ENCODE measurements around the gene RUNDC1.
A peak's percentile ranks its signal among the peaks of the same experiment; 100 is the strongest.
"Not testable (repeated sequence)": the region's sequence is repeated elsewhere in the genome, so short reads cannot be mapped to it uniquely, and the experiment has no call there.

Gene RUNDC1

GRCh38 chr17:42991471-42991870 is 11.1 kb downstream of the RUNDC1 start:
- no peaks in the 10 kb centered on the region for H3K9me3 ChIP-seq (ENCODE audit: insufficient read depth, low read length)
- H3K4me3 ChIP-seq (ENCODE audit: low read length): no peak overlapping the region
- no peaks in the 10 kb centered on the region for H4K20me1 ChIP-seq (ENCODE audit: insufficient read depth, low read length)
- H3K4me2 ChIP-seq (ENCODE audit: low read length): no peak overlapping the region
- no peaks in the 10 kb centered on the region for H3K27me3 ChIP-seq (ENCODE audit: low read depth, low read length)
- H3K27ac ChIP-seq (ENCODE audit: low read length): no peak overlapping the region
- no peak overlapping the region for H3K9ac ChIP-seq (ENCODE audit: low read length)
- peaks cover 60% of the 10 kb centered on the region for H3K36me3 ChIP-seq (replicated peaks; ENCODE audit: low read depth, low read length)
- peaks cover 10% of the 10 kb centered on the region for H3K79me2 ChIP-seq (ENCODE audit: low read length)
- TF ChIP-seq EZH2phosphoT487 (IDR thresholded peaks at IDR 0.05; ENCODE audit: low read depth) (no peak), CTCF (IDR thresholded peaks at IDR 0.05; ENCODE audit: low read depth, low read length) (no peak)
- H3K4me1 ChIP-seq (ENCODE audit: low read length): 0 out of 2 replicates have a peak, but pooled peaks cover 3% of the 10 kb centered on the region
- H2AFZ ChIP-seq (ENCODE audit: low read depth, low read length): no peak overlapping the region

GRCh38 chr17:42992872-42993271 is 12.5 kb downstream of the RUNDC1 start:
- Histone ChIP-seq H3K9me3 (ENCODE audit: insufficient read depth, low read length) (no peaks in the 10 kb centered on the region), H3K36me3 (replicated peaks; ENCODE audit: low read depth, low read length) (peaks cover 52% of the 10 kb centered on the region), H3K4me2 (ENCODE audit: low read length) (no peak overlapping the region), H3K27me3 (ENCODE audit: low read depth, low read length) (no peaks in the 10 kb centered on the region), H3K4me1 (ENCODE audit: low read length) (peaks cover 8% of the 10 kb centered on the region), H3K27ac (ENCODE audit: low read length) (no peak overlapping the region), H2AFZ (ENCODE audit: low read depth, low read length) (no peak overlapping the region), H3K79me2 (ENCODE audit: low read length) (no peaks in the 10 kb centered on the region; the same call in 1 of the 2 replicates), H4K20me1 (ENCODE audit: insufficient read depth, low read length) (no peaks in the 10 kb centered on the region), H3K4me3 (ENCODE audit: low read length) (no peak overlapping the region), H3K9ac (ENCODE audit: low read length) (no peak overlapping the region)
- TF ChIP-seq EZH2phosphoT487 (IDR thresholded peaks at IDR 0.05; ENCODE audit: low read depth) (no peak), CTCF (IDR thresholded peaks at IDR 0.05; ENCODE audit: low read depth, low read length) (no peak)

GRCh38 chr17:42993913-42994312 is 13.5 kb downstream of the RUNDC1 start:
- H3K27ac ChIP-seq (ENCODE audit: low read length); H3K79me2 ChIP-seq (ENCODE audit: low read length): not testable (repeated sequence)
- H3K36me3 ChIP-seq (replicated peaks; ENCODE audit: low read depth, low read length): peaks cover 53% of the 10 kb centered on the region

GRCh38 chr17:42997390-42997983 is 17.1 kb downstream of the RUNDC1 start:
- no peak for TF ChIP-seq CTCF (IDR thresholded peaks at IDR 0.05; ENCODE audit: low read depth, low read length)
- TF ChIP-seq EZH2phosphoT487 (IDR thresholded peaks at IDR 0.05; ENCODE audit: low read depth): no peak
- H4K20me1 ChIP-seq (ENCODE audit: insufficient read depth, low read length): peaks cover 13% of the 10 kb centered on the region
- peak overlapping the region; percentile 56 for H3K9ac ChIP-seq (ENCODE audit: low read length)
- H3K4me3 ChIP-seq (ENCODE audit: low read length): peak overlapping the region; percentile 73
- no peak overlapping the region for H2AFZ ChIP-seq (ENCODE audit: low read depth, low read length)
- peaks cover 26% of the 10 kb centered on the region for H3K79me2 ChIP-seq (ENCODE audit: low read length)
- peaks cover 20% of the 10 kb centered on the region for H3K4me1 ChIP-seq (ENCODE audit: low read length)
- H3K36me3 ChIP-seq (replicated peaks; ENCODE audit: low read depth, low read length): peaks cover 46% of the 10 kb centered on the region
- H3K27ac ChIP-seq (ENCODE audit: low read length): peak overlapping the region; percentile 57
- peak overlapping the region; percentile 76 for H3K4me2 ChIP-seq (ENCODE audit: low read length)
- no peaks in the 10 kb centered on the region for H3K9me3 ChIP-seq (ENCODE audit: insufficient read depth, low read length)
- H3K27me3 ChIP-seq (ENCODE audit: low read depth, low read length): no peaks in the 10 kb centered on the region

More at GRCh38 chr17:42993913-42994312, 13.5 kb downstream of the RUNDC1 start:
- H3K4me2 ChIP-seq (ENCODE audit: low read length); H4K20me1 ChIP-seq (ENCODE audit: insufficient read depth, low read length); H3K4me1 ChIP-seq (ENCODE audit: low read length); H3K9me3 ChIP-seq (ENCODE audit: insufficient read depth, low read length); H2AFZ ChIP-seq (ENCODE audit: low read depth, low read length); H3K4me3 ChIP-seq (ENCODE audit: low read length); H3K9ac ChIP-seq (ENCODE audit: low read length); H3K27me3 ChIP-seq (ENCODE audit: low read depth, low read length): not testable (repeated sequence)

Data from OCI-LY3 (cell line).